Panc1 (cell line): ENCODE measurements around the gene SRSF5. TPM values are rescaled to one million over a fixed set of nuclear protein-coding genes. Genes with fewer than 3 reads are reported as not detected.

Experiments
- ATAC-seq: fragments of 200-7000 bp; cut with Tn5 transposase; 2 replicates; pipeline ENCODE4 v1.9.1; 2020; ENCODE audit warnings: mild to moderate bottlenecking, moderate library complexity
- BruUV-seq: library from RNA; stranded (reverse); fragments of 400-500 nt; replicated peaks from 2 replicates; lab custom pipeline; 2021; lab: Mats Ljungman, UMichigan
- CTCF ChIA-PET: fragments of 300-600 bp; sonication (Branson Sonifier 250); formaldehyde crosslinking; loops from one replicate; lab custom pipeline; 2022; ENCODE audit warnings: antibody characterized with exemption; lab: Charles Lee
- POLR2A ChIA-PET: fragments of 300-600 bp; sonication (Branson Sonifier 250); formaldehyde crosslinking; loops from one replicate; lab custom pipeline; 2022; ENCODE audit warnings: antibody characterized with exemption; lab: Charles Lee
- DNase-seq: peaks from one replicate; pipeline ENCODE4 v3.0.0-alpha.2; 2010; ENCODE audit warnings: low read depth, low spot score
- H3K27ac ChIP-seq: 2 replicates; pipeline ENCODE4 v1.5.1; 2011; ENCODE audit warnings: mild to moderate bottlenecking, low read length, inconsistent platforms
- H3K27me3 ChIP-seq: fragments of 200-500 bp; sonication (Bioruptor generic); 2 replicates; pipeline ENCODE4 v1.6.0; 2014; ENCODE audit warnings: low read length, inconsistent platforms; ENCODE audit not compliant: control insufficient read depth, insufficient read depth
- H3K36me3 ChIP-seq: fragments of 200-500 bp; sonication (Bioruptor generic); 2 replicates; pipeline ENCODE4 v1.5.1; 2014; ENCODE audit warnings: inconsistent platforms, mild to moderate bottlenecking, low read length, moderate library complexity; ENCODE audit not compliant: control insufficient read depth, insufficient read depth
- H3K4me1 ChIP-seq: 2 replicates; pipeline ENCODE4 v1.5.1; 2011; ENCODE audit warnings: inconsistent platforms, mild to moderate bottlenecking, low read length, moderate library complexity; ENCODE audit not compliant: control insufficient read depth, insufficient read depth
- H3K4me3 ChIP-seq, 2 experiments: 2 replicates each; pipeline ENCODE4 v1.5.1; 2011 to 2012; ENCODE audit warnings: low read depth in 2 of 2, low read length in 2 of 2, mild to moderate bottlenecking in 2 of 2, inconsistent platforms in 1 of 2, moderate library complexity in 1 of 2
- H3K9me3 ChIP-seq: fragments of 200-500 bp; sonication (Bioruptor generic); 2 replicates; pipeline ENCODE4 v1.5.1; 2014; ENCODE audit warnings: low read depth, mild to moderate bottlenecking, inconsistent platforms, low read length, moderate library complexity; ENCODE audit not compliant: control insufficient read depth, insufficient read depth
- CTCF ChIP-seq: fragments of 450-650 bp; IDR thresholded peaks from 2 replicates; pipeline ENCODE4 v1.5.1; 2017; ENCODE audit warnings: mild to moderate bottlenecking
- POLR2AphosphoS5 ChIP-seq: IDR thresholded peaks from 2 replicates; pipeline ENCODE4 v1.6.1; 2012; ENCODE audit warnings: mild to moderate bottlenecking, low read depth, low read length, moderate library complexity
- REST ChIP-seq, 2 experiments: IDR thresholded peaks; 2 replicates each; pipeline ENCODE4 v1.6.1; 2011 to 2012; ENCODE audit warnings: low read depth in 2 of 2, control low read depth in 1 of 2, low read length in 1 of 2, mild to moderate bottlenecking in 1 of 2, moderate library complexity in 1 of 2; ENCODE audit not compliant: insufficient read depth in 1 of 2
- SIN3A ChIP-seq: IDR thresholded peaks from 2 replicates; pipeline ENCODE4 v1.6.1; 2012; ENCODE audit warnings: low read depth, mild to moderate bottlenecking, low read length, moderate library complexity, borderline replicate concordance; ENCODE audit not compliant: insufficient read depth
- TCF7L2 ChIP-seq: IDR thresholded peaks from 2 replicates; pipeline ENCODE4 v1.6.1; 2011; ENCODE audit warnings: mild to moderate bottlenecking, low read depth, low read length, inconsistent platforms
- in situ Hi-C: cut with HindIII; loops from 2 replicates; pipeline ENCODE4 v1.10.0; 2016; ENCODE audit warnings: low sequenced_read_pairs, low pct_unique_long_range_greater_than_20kb
- intact Hi-C: fragments of 100-400 bp; cut with micrococcal nuclease; formaldehyde crosslinking; loops from one replicate; pipeline ENCODE4 v1.10.0; 2022; ENCODE audit not compliant: unreplicated experiment
- total RNA-seq: library from RNA; stranded (reverse); gene quantifications from one replicate; pipeline ENCODE4 v1.2.1, GENCODE V29; 2021; ENCODE audit not compliant: unreplicated experiment

SRSF5 gene
- total RNA-seq, 1 experiment from 2014 or later, result 154 TPM

- TF ChIP-seq CTCF (peak; percentile 81), SIN3A (no peak)
- peak; percentile 70 for DNase-seq
- Histone ChIP-seq H3K27me3 (no peaks in the 10 kb centered on the region), H3K4me1 (no peaks in the 10 kb centered on the region), H3K9me3 (no peaks in the 10 kb centered on the region), H3K36me3 (no peaks in the 10 kb centered on the region), H3K27ac (no peak overlapping the region), H3K4me3 (no peak overlapping the region)
- CTCF ChIA-PET, result interaction anchor here (0.7 to 2.3 kb wide), 5 partner anchors 153 to 1014 kb away, joined by 3 to 15 read pairs (median 6); no protein-coding TSS in a partner anchor
- peak; percentile 92 for ATAC-seq
- in situ Hi-C loops (no loop called here), intact Hi-C loops (loop anchor here (1.0 to 10.0 kb wide), 2 partner anchors 210 to 496 kb away; no protein-coding TSS in a partner anchor)
- BruUV-seq, result no TSS peak
- POLR2A ChIA-PET, result no interaction called here
Measured at GRCh38 chr14:69818758-69819191, 51.8 kb downstream of the SRSF5 start.

- no peak overlapping the region for H3K27ac ChIP-seq
- CTCF ChIA-PET, result no interaction called here
- in situ Hi-C loops, result no loop called here
Measured at GRCh38 chr14:69819607-69820006, 52.7 kb downstream of the SRSF5 start.

More at GRCh38 chr14:69819607-69820006, 52.7 kb downstream of the SRSF5 start:
- no TSS peak for BruUV-seq
- H3K9me3 ChIP-seq, result no peaks in the 10 kb centered on the region
- intact Hi-C loops, result loop anchor here (10.0 kb wide), 1 partner anchor 495 kb away; no protein-coding TSS in a partner anchor
- DNase-seq, result no peak
- 0 out of 2 replicates have a peak, but pooled peaks have one; percentile 38 for ATAC-seq
- H3K36me3 ChIP-seq, result no peaks in the 10 kb centered on the region
- POLR2A ChIA-PET, result no interaction called here
- H3K27me3 ChIP-seq, result no peaks in the 10 kb centered on the region
- TF ChIP-seq TCF7L2, result no peak
- no peak for TF ChIP-seq CTCF
- no peak for TF ChIP-seq POLR2AphosphoS5
- no peak for TF ChIP-seq REST (IDR thresholded peaks at IDR 0.05; ENCODE audit: insufficient read depth in 1 of 2, low read depth in 2 of 2, low read length in 1 of 2)
- TF ChIP-seq SIN3A, result no peak
- no peak overlapping the region for H3K4me3 ChIP-seq
- H3K4me1 ChIP-seq, result no peaks in the 10 kb centered on the region
